Ovary (tissue), 9 donors: Measurements from ENCODE around the gene VPS26A. TPM values are rescaled to one million over a fixed set of nuclear protein-coding genes. Genes with fewer than 3 reads are reported as not detected.

Experiments
- DNase-seq, 5 donors: peaks; one replicate each; pipeline ENCODE4 v3.0.0-alpha.2; 2019 to 2020
- H3K27ac ChIP-seq, 2 donors: fragments of 200-600 bp; one replicate each; pipeline versions ENCODE4 v1.5.1 to v1.8.0; 2019 to 2022
- H3K27me3 ChIP-seq: fragments of 200-600 bp; one replicate; pipeline ENCODE4 v1.8.0; 2022
- H3K36me3 ChIP-seq: fragments of 200-600 bp; sonication (generic); one replicate; pipeline ENCODE4 v1.5.1; 2019
- H3K4me1 ChIP-seq: one replicate; pipeline ENCODE4 v1.8.1; 2013; ENCODE audit warnings: mild to moderate bottlenecking, moderate library complexity; ENCODE audit not compliant: insufficient read depth
- H3K4me3 ChIP-seq: fragments of 200-600 bp; sonication (generic); one replicate; pipeline ENCODE4 v1.5.1; 2017
- H3K9me3 ChIP-seq, 2 donors: fragments of 200-600 bp in 1 of 2; sonication (generic) in 1 of 2; one replicate each; pipeline versions ENCODE4 v1.5.1 to v1.8.1; 2013 to 2019; ENCODE audit warnings: mild to moderate bottlenecking in 1 of 2, moderate library complexity in 1 of 2
- EP300 ChIP-seq: sonication (generic); formaldehyde crosslinking; IDR thresholded peaks from one replicate; pipeline ENCODE4 v1.6.1; 2017; ENCODE audit warnings: antibody characterized with exemption
- POLR2A ChIP-seq: fragments of 450-650 bp; IDR thresholded peaks from one replicate; pipeline ENCODE4 v1.6.1; 2017; ENCODE audit warnings: antibody characterized with exemption, mild to moderate bottlenecking, moderate library complexity
- WGBS, 3 donors: extraction: QIAGEN DNeasy Blood & Tissue Kit in 1 of 3; methylation state at CpG; one replicate each; pipeline versions ENCODE4 v1.1.5 to v1.1.7; 2013 to 2017; 5-methylcytosine and 5-hydroxymethylcytosine counted together
- intact Hi-C, 4 donors: fragments of 100-400 bp; cut with DNase I; formaldehyde crosslinking; loops; one replicate each; pipeline versions ENCODE4 v1.11.0 to v1.15.1; 2022 to 2023
- polyA plus RNA-seq, 2 donors: library from polyadenylated mRNA; stranded (reverse); fragments of 200-250 nt in 1 of 2; fragments of 350-450 nt in 1 of 2; fragmentation: Illumina TruSeq in 1 of 2; extraction: RNeasy Lipid Tissue Mini Kit (QIAGEN cat#74804) in 1 of 2; gene quantifications; one replicate each; pipeline ENCODE4 v1.2.3, GENCODE V29; 2013 to 2014
- total RNA-seq, 7 donors: library from RNA; depleted of rRNA in 2 of 7; stranded (reverse); fragments of >200 nt in 2 of 7; fragmentation: NEBNext Ultra II Directional in 3 of 7; extraction: Animal tissue kit (Norgen Biotek cat#: 25700) in 3 of 7; gene quantifications; one replicate each; pipeline versions ENCODE4 v1.1.0 to v1.2.4, GENCODE V29; 2016 to 2023
- TF ChIP-seq, protein P1 (sequence below), 3 donors: fragments of 450-650 bp in 2 of 3; fragments of 200-600 bp in 1 of 3; IDR thresholded peaks; one replicate each; pipeline versions ENCODE4 v1.5.1 to v1.8.0; 2016 to 2022; ENCODE audit warnings: antibody characterized with exemption in 3 of 3, mild to moderate bottlenecking in 1 of 3
- donor health status: DM: no; HTN: no; CAD: no; lungs with moderate emphysema.
- donor health status: DM: no; HTN: no; CAD: no.
- donor health status: Bipolar disorder and iron deficiency.
- donor health status: DM: yes; HTN: yes; CAD: no.
- donor health status: DM: no; HTN: no; CAD: no.
- donor health status: DM: yes; HTN: yes; CAD: no.

The VPS26A gene
- total and polyA plus RNA-seq, 9 donors: 21.3 to 65.4 (median 44.1) TPM

DNA sequence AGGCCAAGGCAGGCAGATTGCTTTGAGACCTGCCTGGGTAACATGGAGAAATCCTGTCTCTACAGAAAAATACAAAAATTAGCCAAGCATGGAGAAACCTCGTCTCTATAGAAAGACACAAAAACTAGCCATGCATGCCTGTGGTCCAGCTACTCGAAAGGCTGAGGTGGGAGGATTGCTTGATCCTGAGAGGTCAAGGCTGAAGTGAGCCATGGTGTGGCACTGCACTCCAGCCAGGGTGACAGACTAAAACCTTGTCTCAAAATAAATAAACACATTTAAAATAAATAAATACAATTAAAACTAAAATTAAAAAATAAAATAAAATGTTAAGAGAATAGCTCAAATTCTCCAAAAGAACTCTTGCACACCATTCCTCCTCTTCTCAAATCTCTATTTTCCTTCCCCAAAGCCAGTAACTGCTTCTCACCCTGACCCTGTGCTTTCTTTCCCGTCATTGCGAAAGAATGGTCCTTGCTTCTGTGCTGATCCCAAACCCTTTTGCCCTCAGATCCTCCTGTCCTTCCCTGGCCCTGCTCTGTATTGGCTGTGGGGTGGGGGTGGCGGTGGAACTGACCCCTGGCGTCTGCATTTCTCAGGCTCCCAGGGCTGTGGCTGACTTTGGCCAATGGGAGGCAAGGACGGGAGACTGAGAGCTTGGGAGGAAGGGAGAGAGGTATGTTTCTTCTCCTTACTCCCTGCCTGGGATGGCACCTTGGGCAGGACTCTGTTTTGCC lies 23.7 kb upstream of the VPS26A start:
- Histone ChIP-seq H3K27ac (no peak overlapping the region), H3K4me1 (no peaks in the 10 kb centered on the region), H3K4me3 (no peak overlapping the region), H3K36me3 (no peaks in the 10 kb centered on the region), H3K27me3 (no peaks in the 10 kb centered on the region), H3K9me3 (no peaks in the 10 kb centered on the region)
- intact Hi-C loops: no loop called here
- TF ChIP-seq POLR2A (no peak), EP300 (no peak)
- TF ChIP-seq, protein P1, sequence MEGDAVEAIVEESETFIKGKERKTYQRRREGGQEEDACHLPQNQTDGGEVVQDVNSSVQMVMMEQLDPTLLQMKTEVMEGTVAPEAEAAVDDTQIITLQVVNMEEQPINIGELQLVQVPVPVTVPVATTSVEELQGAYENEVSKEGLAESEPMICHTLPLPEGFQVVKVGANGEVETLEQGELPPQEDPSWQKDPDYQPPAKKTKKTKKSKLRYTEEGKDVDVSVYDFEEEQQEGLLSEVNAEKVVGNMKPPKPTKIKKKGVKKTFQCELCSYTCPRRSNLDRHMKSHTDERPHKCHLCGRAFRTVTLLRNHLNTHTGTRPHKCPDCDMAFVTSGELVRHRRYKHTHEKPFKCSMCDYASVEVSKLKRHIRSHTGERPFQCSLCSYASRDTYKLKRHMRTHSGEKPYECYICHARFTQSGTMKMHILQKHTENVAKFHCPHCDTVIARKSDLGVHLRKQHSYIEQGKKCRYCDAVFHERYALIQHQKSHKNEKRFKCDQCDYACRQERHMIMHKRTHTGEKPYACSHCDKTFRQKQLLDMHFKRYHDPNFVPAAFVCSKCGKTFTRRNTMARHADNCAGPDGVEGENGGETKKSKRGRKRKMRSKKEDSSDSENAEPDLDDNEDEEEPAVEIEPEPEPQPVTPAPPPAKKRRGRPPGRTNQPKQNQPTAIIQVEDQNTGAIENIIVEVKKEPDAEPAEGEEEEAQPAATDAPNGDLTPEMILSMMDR (IDR thresholded peaks at IDR 0.05): no peak
- no peak for DNase-seq
- 35 to 38% (median 37%) methylated on average over 7 of the region's 7 CpGs for WGBS, 3 donors

DNA sequence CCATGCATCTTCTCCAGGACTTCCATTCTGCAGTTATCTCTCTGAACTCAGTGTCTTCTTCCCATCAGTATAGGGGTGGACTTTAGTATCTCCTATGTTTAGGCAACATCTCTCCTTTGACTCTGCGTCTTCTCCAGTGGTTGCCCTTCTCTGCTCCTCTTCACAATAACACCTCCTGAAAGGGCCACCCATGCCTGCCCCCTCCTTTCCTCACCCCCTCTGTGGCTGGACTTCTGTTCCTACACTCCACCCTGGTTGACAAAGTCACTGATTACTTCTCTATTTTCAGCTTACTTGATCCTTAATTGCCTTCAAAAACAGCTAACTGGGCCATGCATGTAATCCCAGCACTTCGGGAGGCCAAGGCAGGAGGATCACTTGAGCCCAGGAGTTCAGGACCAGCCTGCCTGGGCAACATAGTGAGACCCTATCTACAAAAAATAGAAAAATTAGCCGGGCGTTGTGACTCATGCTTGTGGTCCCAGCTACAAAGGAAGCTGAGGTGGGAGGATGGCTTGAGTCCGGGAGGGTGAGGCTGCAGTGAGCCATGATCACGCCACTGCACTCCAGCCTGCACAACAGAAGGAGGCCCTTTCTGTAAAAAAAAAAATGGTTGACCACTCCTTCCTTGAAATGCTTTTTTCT lies 22.4 kb upstream of the VPS26A start:
- Histone ChIP-seq H3K36me3 (no peaks in the 10 kb centered on the region), H3K27ac (no peak overlapping the region), H3K4me3 (no peak overlapping the region), H3K27me3 (no peaks in the 10 kb centered on the region), H3K9me3 (no peaks in the 10 kb centered on the region), H3K4me1 (no peaks in the 10 kb centered on the region)
- no peak for DNase-seq
- intact Hi-C loops: no loop called here
- TF ChIP-seq EP300 (no peak), POLR2A (no peak)
- TF ChIP-seq, protein P1 (IDR thresholded peaks at IDR 0.05): no peak
- WGBS, 3 donors: 65 to 74% (median 71%) methylated on average over 6 of the region's 6 CpGs

DNA sequence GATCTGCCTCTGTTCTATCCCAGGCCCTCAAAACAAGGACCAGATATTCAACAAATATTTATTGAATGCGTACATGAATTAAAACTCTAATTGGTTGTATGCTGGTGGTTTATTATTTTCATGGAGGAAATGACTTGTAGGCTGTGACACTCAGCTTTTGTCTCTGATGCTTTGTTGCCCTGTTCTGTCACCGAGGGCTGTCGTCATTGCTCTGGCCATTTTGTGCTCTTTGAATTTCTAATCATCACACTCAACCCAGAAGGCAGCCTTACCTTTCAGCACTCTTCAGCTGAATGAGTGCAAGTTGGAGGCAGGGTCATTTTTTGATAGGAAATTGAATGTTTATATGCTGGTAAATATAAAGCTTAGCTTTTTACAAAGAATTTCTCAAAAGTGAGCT lies 21.5 kb upstream of the VPS26A start:
- WGBS, 3 donors: 82 to 86% (median 82%) methylated on average over 3 of the region's 3 CpGs
- no peak for DNase-seq
- intact Hi-C loops: no loop called here

DNA sequence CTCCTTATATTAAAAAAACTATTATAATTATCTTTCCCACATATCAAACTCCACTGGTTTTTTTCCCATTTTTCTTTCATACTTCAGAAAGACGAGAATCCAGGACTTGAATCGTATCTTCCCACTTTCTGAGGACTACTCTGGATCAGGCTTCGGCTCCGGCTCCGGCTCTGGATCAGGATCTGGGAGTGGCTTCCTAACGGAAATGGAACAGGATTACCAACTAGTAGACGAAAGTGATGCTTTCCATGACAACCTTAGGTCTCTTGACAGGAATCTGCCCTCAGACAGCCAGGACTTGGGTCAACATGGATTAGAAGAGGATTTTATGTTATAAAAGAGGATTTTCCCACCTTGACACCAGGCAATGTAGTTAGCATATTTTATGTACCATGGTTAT lies 20.2 kb upstream of the VPS26A start:
- intact Hi-C loops: no loop called here
- no peaks in the 10 kb centered on the region for H3K36me3 ChIP-seq
- WGBS, 3 donors: 74 to 81% (median 79%) methylated on average over 7 of the region's 7 CpGs
- no peak overlapping the region for H3K27ac ChIP-seq
- no peaks in the 10 kb centered on the region for H3K27me3 ChIP-seq
- DNase-seq: no peak
- H3K4me1 ChIP-seq: no peaks in the 10 kb centered on the region
- TF ChIP-seq, protein P1 (IDR thresholded peaks at IDR 0.05): no peak
- no peak overlapping the region for H3K4me3 ChIP-seq
- no peaks in the 10 kb centered on the region for H3K9me3 ChIP-seq

More for the DNA sequence above, 21.5 kb upstream of the VPS26A start:
- Histone ChIP-seq H3K27ac (no peak overlapping the region), H3K9me3 (no peaks in the 10 kb centered on the region), H3K36me3 (no peaks in the 10 kb centered on the region), H3K4me3 (no peak overlapping the region), H3K4me1 (no peaks in the 10 kb centered on the region), H3K27me3 (no peaks in the 10 kb centered on the region)
- TF ChIP-seq EP300: no peak
- no peak for TF ChIP-seq POLR2A
- TF ChIP-seq, protein P1 (IDR thresholded peaks at IDR 0.05): no peak
